Prostate gland (tissue), 2 donors: ENCODE results near the gene GTF2F1.

Experiments used
- POLR2A ChIP-seq: fragments of 450-650 bp; IDR thresholded peaks from one replicate; pipeline ENCODE4 v1.6.1; 2016; ENCODE audit warnings: antibody characterized with exemption, mild to moderate bottlenecking
- POLR2AphosphoS5 ChIP-seq: sonication (generic); formaldehyde crosslinking; IDR thresholded peaks from one replicate; pipeline ENCODE4 v1.6.1; 2017; ENCODE audit warnings: antibody characterized with exemption
- TF ChIP-seq, protein P1 (sequence below), 4 experiments: fragments of 200-600 bp in 2 of 4; fragments of 450-650 bp in 2 of 4; sonication (generic) in 2 of 4; IDR thresholded peaks; 1 replicate in 3 of 4; 2 replicates in 1 of 4; pipeline ENCODE4 v1.5.1; 2016 to 2019; ENCODE audit warnings: antibody characterized with exemption in 4 of 4, mild to moderate bottlenecking in 2 of 4, moderate library complexity in 2 of 4

DNA sequence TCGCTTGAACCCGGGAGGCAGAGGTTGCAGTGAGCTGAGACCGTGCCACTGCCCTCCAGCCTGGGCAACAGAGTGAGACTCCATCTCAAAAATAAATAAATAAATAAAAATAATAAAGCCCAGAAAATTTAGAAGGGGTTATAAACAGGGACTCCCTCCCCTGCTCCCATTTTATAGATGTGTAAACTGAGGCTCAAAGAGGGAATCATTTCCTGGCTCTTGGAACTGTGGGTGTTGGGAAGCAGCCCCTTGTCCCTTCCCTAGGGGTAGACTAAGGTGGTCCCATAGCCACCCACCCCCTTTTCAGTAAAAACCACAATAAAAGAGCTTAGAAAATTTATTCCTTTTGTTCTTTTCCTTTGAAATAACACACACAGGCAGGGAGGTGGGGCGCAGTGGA is 46.8 kb upstream of the GTF2F1 start:
- TF ChIP-seq POLR2A (no peak), POLR2AphosphoS5 (no peak)
- TF ChIP-seq, protein P1, sequence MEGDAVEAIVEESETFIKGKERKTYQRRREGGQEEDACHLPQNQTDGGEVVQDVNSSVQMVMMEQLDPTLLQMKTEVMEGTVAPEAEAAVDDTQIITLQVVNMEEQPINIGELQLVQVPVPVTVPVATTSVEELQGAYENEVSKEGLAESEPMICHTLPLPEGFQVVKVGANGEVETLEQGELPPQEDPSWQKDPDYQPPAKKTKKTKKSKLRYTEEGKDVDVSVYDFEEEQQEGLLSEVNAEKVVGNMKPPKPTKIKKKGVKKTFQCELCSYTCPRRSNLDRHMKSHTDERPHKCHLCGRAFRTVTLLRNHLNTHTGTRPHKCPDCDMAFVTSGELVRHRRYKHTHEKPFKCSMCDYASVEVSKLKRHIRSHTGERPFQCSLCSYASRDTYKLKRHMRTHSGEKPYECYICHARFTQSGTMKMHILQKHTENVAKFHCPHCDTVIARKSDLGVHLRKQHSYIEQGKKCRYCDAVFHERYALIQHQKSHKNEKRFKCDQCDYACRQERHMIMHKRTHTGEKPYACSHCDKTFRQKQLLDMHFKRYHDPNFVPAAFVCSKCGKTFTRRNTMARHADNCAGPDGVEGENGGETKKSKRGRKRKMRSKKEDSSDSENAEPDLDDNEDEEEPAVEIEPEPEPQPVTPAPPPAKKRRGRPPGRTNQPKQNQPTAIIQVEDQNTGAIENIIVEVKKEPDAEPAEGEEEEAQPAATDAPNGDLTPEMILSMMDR (IDR thresholded peaks at IDR 0.05), result no peak
